Neural cell (in vitro differentiated cells): ENCODE data around the gene GCNT2.

ENCODE experiments used
- POLR2AphosphoS5 ChIP-seq: IDR thresholded peaks from 2 replicates; pipeline ENCODE4 v1.6.1; 2012
- RAD21 ChIP-seq: fragments of 450-650 bp; conservative IDR thresholded peaks from 2 replicates; pipeline ENCODE4 v1.6.1; 2014; ENCODE audit warnings: antibody characterized with exemption, mild to moderate bottlenecking, moderate library complexity

DNA sequence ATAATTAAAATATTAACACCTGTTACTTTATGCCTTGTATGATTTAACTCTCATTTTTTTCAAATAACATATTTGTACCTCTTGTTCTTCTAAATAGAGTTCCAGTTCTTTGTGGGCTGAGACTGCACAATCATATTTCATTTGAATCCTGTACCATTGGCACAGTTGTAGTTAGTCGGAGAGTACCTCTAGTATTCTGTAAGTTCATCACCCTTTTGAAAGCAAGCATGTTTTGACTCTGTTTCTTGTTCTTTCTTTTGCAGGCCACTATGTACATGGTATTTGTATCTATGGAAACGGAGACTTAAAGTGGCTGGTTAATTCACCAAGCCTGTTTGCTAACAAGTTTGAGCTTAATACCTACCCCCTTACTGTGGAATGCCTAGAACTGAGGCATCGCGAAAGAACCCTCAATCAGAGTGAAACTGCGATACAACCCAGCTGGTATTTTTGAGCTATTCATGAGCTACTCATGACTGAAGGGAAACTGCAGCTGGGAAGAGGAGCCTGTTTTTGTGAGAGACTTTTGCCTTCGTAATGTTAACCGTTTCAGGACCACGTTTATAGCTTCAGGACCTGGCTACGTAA, 105.1 kb downstream of the GCNT2 start:
- TF ChIP-seq RAD21 (no peak), POLR2AphosphoS5 (no peak)
